IMR-90 (cell line): ENCODE measurements around the gene SLC30A7. TPM values are rescaled to one million over a fixed set of nuclear protein-coding genes. Genes with fewer than 3 reads are reported as not detected.
A peak's percentile ranks its signal among the peaks of the same experiment; 100 is the strongest.

Experiments used
- ATAC-seq: fragments of 200-7000 bp; cut with Tn5 transposase; 2 replicates; pipeline ENCODE4 v1.9.1; 2020; ENCODE audit warnings: low read depth, mild to moderate bottlenecking, moderate library complexity
- BruUV-seq: library from RNA; stranded (reverse); fragments of 400-500 nt; replicated peaks from 2 replicates; lab custom pipeline; 2021; lab: Mats Ljungman, UMichigan
- CTCF ChIA-PET: fragments of 300-600 bp; formaldehyde crosslinking; extraction: SDS; loops from one replicate; lab custom pipeline; 2021; ENCODE audit warnings: antibody characterized with exemption; lab: Yijun Ruan, JAX
- POLR2A ChIA-PET: fragments of 300-600 bp; sonication (Branson Sonifier 250); formaldehyde crosslinking; loops from one replicate; lab custom pipeline; 2022; ENCODE audit warnings: antibody characterized with exemption; ENCODE audit not compliant: unreplicated experiment; lab: Charles Lee
- DNase-seq: peaks from one replicate; pipeline ENCODE4 v3.0.0; 2013
- H2AFZ ChIP-seq: replicated peaks from 2 replicates; pipeline ENCODE3; 2013; ENCODE audit warnings: low read length, mild to moderate bottlenecking; ENCODE audit not compliant: poor library complexity
- H2AK5ac ChIP-seq: 2 replicates; pipeline ENCODE4 v1.6.1; 2013; ENCODE audit warnings: low read depth, low read length, inconsistent platforms
- H2AK9ac ChIP-seq: replicated peaks from 2 replicates; pipeline ENCODE3; 2013; ENCODE audit warnings: mild to moderate bottlenecking, low read depth, low read length, moderate library complexity; ENCODE audit not compliant: poor library complexity
- H2BK120ac ChIP-seq: 2 replicates; pipeline ENCODE4 v1.6.1; 2013; ENCODE audit warnings: low read depth, low read length, inconsistent platforms
- H2BK15ac ChIP-seq: 3 replicates; pipeline ENCODE4 v1.6.1; 2013; ENCODE audit warnings: low read depth, low read length, inconsistent platforms
- H2BK20ac ChIP-seq: 2 replicates; pipeline ENCODE4 v1.6.1; 2013; ENCODE audit warnings: low read depth, mild to moderate bottlenecking, inconsistent platforms, low read length, moderate library complexity
- H2BK5ac ChIP-seq: 2 replicates; pipeline ENCODE4 v1.6.1; 2013; ENCODE audit warnings: mild to moderate bottlenecking, low read depth, low read length, inconsistent platforms; ENCODE audit not compliant: poor library complexity, severe bottlenecking
- H3K14ac ChIP-seq: replicated peaks from 2 replicates; pipeline ENCODE4 v1.6.1; 2013; ENCODE audit warnings: low read depth, low read length, inconsistent platforms
- H3K18ac ChIP-seq: 2 replicates; pipeline ENCODE4 v1.6.1; 2013; ENCODE audit warnings: low read depth, low read length, control low read depth
- H3K23ac ChIP-seq: 2 replicates; pipeline ENCODE4 v1.6.1; 2013; ENCODE audit warnings: low read depth, low read length, inconsistent platforms
- H3K27ac ChIP-seq: 2 replicates; pipeline ENCODE4 v1.5.1; 2013; ENCODE audit warnings: mild to moderate bottlenecking, control low read depth, low read length; ENCODE audit not compliant: insufficient read depth
- H3K27me3 ChIP-seq: 2 replicates; pipeline ENCODE4 v1.6.1; 2013; ENCODE audit warnings: low read length; ENCODE audit not compliant: control insufficient read depth, insufficient read depth
- H3K36me3 ChIP-seq: 2 replicates; pipeline ENCODE4 v1.6.1; 2013; ENCODE audit warnings: low read length, mixed read lengths; ENCODE audit not compliant: control insufficient read depth, insufficient read depth
- H3K4ac ChIP-seq: 2 replicates; pipeline ENCODE4 v1.6.1; 2013; ENCODE audit warnings: low read depth, low read length, inconsistent platforms
- H3K4me1 ChIP-seq: 2 replicates; pipeline ENCODE4 v1.6.1; 2013; ENCODE audit warnings: low read length, mixed read lengths; ENCODE audit not compliant: control insufficient read depth, insufficient read depth
- H3K4me2 ChIP-seq: 2 replicates; pipeline ENCODE4 v1.6.1; 2013; ENCODE audit warnings: low read depth, mild to moderate bottlenecking, control low read depth, low read length, moderate library complexity
- H3K4me3 ChIP-seq: 2 replicates; pipeline ENCODE4 v1.5.1; 2013; ENCODE audit warnings: low read depth, mild to moderate bottlenecking, control low read depth, low read length, moderate library complexity; ENCODE audit not compliant: insufficient read depth
- H3K56ac ChIP-seq: 2 replicates; pipeline ENCODE4 v1.6.1; 2013; ENCODE audit warnings: low read length, inconsistent platforms; ENCODE audit not compliant: insufficient read depth; ENCODE audit errors: extremely low read depth
- H3K79me1 ChIP-seq, 2 experiments: 2 replicates each; pipeline ENCODE4 v1.6.1; 2013; ENCODE audit warnings: low read length in 2 of 2, inconsistent platforms in 1 of 2, low read depth in 1 of 2
- H3K9ac ChIP-seq: 2 replicates; pipeline ENCODE4 v1.6.1; 2013; ENCODE audit warnings: low read depth, low read length, control low read depth
- H3K9me1 ChIP-seq: 2 replicates; pipeline ENCODE4 v1.6.1; 2013; ENCODE audit warnings: low read length, inconsistent platforms; ENCODE audit not compliant: insufficient read depth
- H3K9me3 ChIP-seq: 2 replicates; pipeline ENCODE4 v1.6.1; 2013; ENCODE audit warnings: low read length; ENCODE audit not compliant: control insufficient read depth, insufficient read depth
- H4K20me1 ChIP-seq: 2 replicates; pipeline ENCODE4 v1.6.1; 2013; ENCODE audit warnings: low read length, inconsistent platforms; ENCODE audit not compliant: insufficient read depth
- H4K5ac ChIP-seq: 2 replicates; pipeline ENCODE4 v1.6.1; 2013; ENCODE audit warnings: mild to moderate bottlenecking, low read depth, low read length, control low read depth
- H4K8ac ChIP-seq, 2 experiments: 2 replicates each; pipeline ENCODE4 v1.6.1; 2013; ENCODE audit warnings: low read depth in 2 of 2, low read length in 2 of 2, control low read depth in 1 of 2, inconsistent platforms in 1 of 2
- H4K91ac ChIP-seq: 2 replicates; pipeline ENCODE4 v1.6.1; 2013; ENCODE audit warnings: low read depth, low read length, inconsistent platforms; ENCODE audit not compliant: insufficient read depth
- CEBPB ChIP-seq: IDR thresholded peaks from 2 replicates; pipeline ENCODE4 v1.6.1; 2012; ENCODE audit warnings: low read depth, low read length, improper control_type of control experiment
- CTCF ChIP-seq: conservative IDR thresholded peaks from 2 replicates; pipeline ENCODE4 v1.5.1; 2012; ENCODE audit warnings: mild to moderate bottlenecking, low read depth, low read length, improper control_type of control experiment
- FOS ChIP-seq: fragments of 150-350 bp; IDR thresholded peaks from 2 replicates; pipeline ENCODE4 v1.6.1; 2016; ENCODE audit warnings: low read depth, low read length
- MAFK ChIP-seq: IDR thresholded peaks from 2 replicates; pipeline ENCODE4 v1.6.1; 2012; ENCODE audit warnings: low read depth, low read length, improper control_type of control experiment
- MAZ ChIP-seq: IDR thresholded peaks from 2 replicates; pipeline ENCODE4 v1.6.1; 2012; ENCODE audit warnings: low read depth, mild to moderate bottlenecking, low read length, improper control_type of control experiment, moderate library complexity, borderline replicate concordance
- NFE2L2 ChIP-seq: fragments of 150-350 bp; IDR thresholded peaks from 2 replicates; pipeline ENCODE4 v1.6.1; 2016; ENCODE audit warnings: low read depth, mild to moderate bottlenecking, low read length
- whole genome bisulfite sequencing, 2 experiments: methylation state at CpG; one replicate each; pipeline versions ENCODE4 v1.1.5 to v1.1.7; 2013; ENCODE audit warnings: missing lambda C conversion rate in 2 of 2; ENCODE audit not compliant: insufficient read length in 1 of 2; ENCODE audit errors: extremely low coverage in 2 of 2; 5-methylcytosine and 5-hydroxymethylcytosine counted together
- dilution Hi-C: fragments of 300-500 bp; cut with HindIII; formaldehyde crosslinking; loops from one replicate; pipeline ENCODE4 v1.14.3; 2018; ENCODE audit warnings: low sequenced_read_pairs; ENCODE audit not compliant: unreplicated experiment
- in situ Hi-C: fragments of 300-500 bp; cut with MboI; formaldehyde crosslinking; loops from 3 replicates; pipeline ENCODE4 v1.14.3; 2019; ENCODE audit warnings: low sequenced_read_pairs, inconsistent platforms, mixed read lengths
- intact Hi-C: fragments of 100-400 bp; cut with micrococcal nuclease; formaldehyde crosslinking; loops from 2 replicates; pipeline ENCODE4 v1.10.0; 2022
- polyA plus RNA-seq, 3 experiments: library from polyadenylated mRNA; depleted of rRNA; stranded (reverse); fragments of >200 nt; gene quantifications; 2 replicates each; pipeline ENCODE4 v1.2.3, GENCODE V29; 2012; ENCODE audit warnings: low replicate concordance in 1 of 3
- total RNA-seq: library from RNA; depleted of rRNA; stranded (reverse); fragments of >200 nt; gene quantifications from 2 replicates; pipeline ENCODE4 v1.2.3, GENCODE V29; 2012

SLC30A7 gene
- total and polyA plus RNA-seq, 2 of the 4 experiments (the other 2 are of a cell fraction), result 8.4 to 60.2 TPM

- TF ChIP-seq CEBPB, result peak; percentile 84
- no peak for TF ChIP-seq FOS
- TF ChIP-seq NFE2L2, result no peak
- TF ChIP-seq MAFK, result no peak
- TF ChIP-seq CTCF, result no peak
- TF ChIP-seq MAZ, result no peak
Observed at GRCh38 chr1:101006553-101006952, 110.7 kb downstream of the SLC30A7 start.

More at GRCh38 chr1:101006553-101006952, 110.7 kb downstream of the SLC30A7 start:
- Histone ChIP-seq H3K9me3 (no peaks in the 10 kb centered on the region), H4K20me1 (no peaks in the 10 kb centered on the region), H3K36me3 (no peaks in the 10 kb centered on the region), H3K27me3 (no peaks in the 10 kb centered on the region), H3K4me2 (peak overlapping the region; percentile 61; the same call in 1 of the 2 replicates), H3K18ac (0 out of 2 replicates have a peak overlapping the region, but pooled peaks have one; percentile 32), H3K79me1 (0 out of 4 replicates have a peak, but pooled peaks cover 0 to 8% of the 10 kb centered on the region in 2 experiments), H3K56ac (no peak overlapping the region), H3K9me1 (peaks cover 7% of the 10 kb centered on the region; the same call in 1 of the 2 replicates), H2BK20ac (no peak overlapping the region), H2BK15ac (no peak overlapping the region), H2AK5ac (no peak overlapping the region), H2BK120ac (no peak overlapping the region), H2BK5ac (no peak overlapping the region), H2AFZ (no peak overlapping the region), H3K4me3 (no peak overlapping the region), H3K4ac (no peak overlapping the region), H4K5ac (no peak overlapping the region), H2AK9ac (no peak overlapping the region), H3K4me1 (peaks cover 10% of the 10 kb centered on the region; the same call in 1 of the 2 replicates), H3K27ac (peak overlapping the region; percentile 27; the same call in 1 of the 2 replicates), H4K8ac (no peak overlapping the region; a peak in 1 of 4 replicates), H3K9ac (no peak overlapping the region), H4K91ac (no peak overlapping the region), H3K23ac (no peak overlapping the region), H3K14ac (no peak overlapping the region)
- POLR2A ChIA-PET, result no interaction called here
- CTCF ChIA-PET, result no interaction called here
- intact Hi-C loops (loop anchor here (5.0 kb wide), 1 partner anchor 231 kb away; the partner anchor contains the start of gene S1PR1), dilution Hi-C loops (no loop called here), in situ Hi-C loops (no loop called here)
- no peak for ATAC-seq
- WGBS, 2 experiments, result no CpG with 5 or more reads among the region's 2 CpGs
- no TSS peak for BruUV-seq
- peak; percentile 64 for DNase-seq
